Panc1 (cell line): ENCODE results near the gene NOS1. TPM values are rescaled to one million over a fixed set of nuclear protein-coding genes. Genes with fewer than 3 reads are reported as not detected.

ENCODE experiments used
- ATAC-seq: fragments of 200-7000 bp; cut with Tn5 transposase; 2 replicates; pipeline ENCODE4 v1.9.1; 2020; ENCODE audit warnings: mild to moderate bottlenecking, moderate library complexity
- BruUV-seq: library from RNA; stranded (reverse); fragments of 400-500 nt; replicated peaks from 2 replicates; lab custom pipeline; 2021; lab: Mats Ljungman, UMichigan
- CTCF ChIA-PET: fragments of 300-600 bp; sonication (Branson Sonifier 250); formaldehyde crosslinking; loops from one replicate; lab custom pipeline; 2022; ENCODE audit warnings: antibody characterized with exemption; lab: Charles Lee
- POLR2A ChIA-PET: fragments of 300-600 bp; sonication (Branson Sonifier 250); formaldehyde crosslinking; loops from one replicate; lab custom pipeline; 2022; ENCODE audit warnings: antibody characterized with exemption; lab: Charles Lee
- DNase-seq: peaks from one replicate; pipeline ENCODE4 v3.0.0-alpha.2; 2010; ENCODE audit warnings: low read depth, low spot score
- H3K27ac ChIP-seq: 2 replicates; pipeline ENCODE4 v1.5.1; 2011; ENCODE audit warnings: mild to moderate bottlenecking, low read length, inconsistent platforms
- H3K27me3 ChIP-seq: fragments of 200-500 bp; sonication (Bioruptor generic); 2 replicates; pipeline ENCODE4 v1.6.0; 2014; ENCODE audit warnings: low read length, inconsistent platforms; ENCODE audit not compliant: control insufficient read depth, insufficient read depth
- H3K36me3 ChIP-seq: fragments of 200-500 bp; sonication (Bioruptor generic); 2 replicates; pipeline ENCODE4 v1.5.1; 2014; ENCODE audit warnings: inconsistent platforms, mild to moderate bottlenecking, low read length, moderate library complexity; ENCODE audit not compliant: control insufficient read depth, insufficient read depth
- H3K4me1 ChIP-seq: 2 replicates; pipeline ENCODE4 v1.5.1; 2011; ENCODE audit warnings: inconsistent platforms, mild to moderate bottlenecking, low read length, moderate library complexity; ENCODE audit not compliant: control insufficient read depth, insufficient read depth
- H3K4me3 ChIP-seq, 2 experiments: 2 replicates each; pipeline ENCODE4 v1.5.1; 2011 to 2012; ENCODE audit warnings: low read depth in 2 of 2, low read length in 2 of 2, mild to moderate bottlenecking in 2 of 2, inconsistent platforms in 1 of 2, moderate library complexity in 1 of 2
- H3K9me3 ChIP-seq: fragments of 200-500 bp; sonication (Bioruptor generic); 2 replicates; pipeline ENCODE4 v1.5.1; 2014; ENCODE audit warnings: low read depth, mild to moderate bottlenecking, inconsistent platforms, low read length, moderate library complexity; ENCODE audit not compliant: control insufficient read depth, insufficient read depth
- POLR2AphosphoS5 ChIP-seq: IDR thresholded peaks from 2 replicates; pipeline ENCODE4 v1.6.1; 2012; ENCODE audit warnings: mild to moderate bottlenecking, low read depth, low read length, moderate library complexity
- REST ChIP-seq, 2 experiments: IDR thresholded peaks; 2 replicates each; pipeline ENCODE4 v1.6.1; 2011 to 2012; ENCODE audit warnings: low read depth in 2 of 2, control low read depth in 1 of 2, low read length in 1 of 2, mild to moderate bottlenecking in 1 of 2, moderate library complexity in 1 of 2; ENCODE audit not compliant: insufficient read depth in 1 of 2
- SIN3A ChIP-seq: IDR thresholded peaks from 2 replicates; pipeline ENCODE4 v1.6.1; 2012; ENCODE audit warnings: low read depth, mild to moderate bottlenecking, low read length, moderate library complexity, borderline replicate concordance; ENCODE audit not compliant: insufficient read depth
- TCF7L2 ChIP-seq: IDR thresholded peaks from 2 replicates; pipeline ENCODE4 v1.6.1; 2011; ENCODE audit warnings: mild to moderate bottlenecking, low read depth, low read length, inconsistent platforms
- in situ Hi-C: cut with HindIII; loops from 2 replicates; pipeline ENCODE4 v1.10.0; 2016; ENCODE audit warnings: low sequenced_read_pairs, low pct_unique_long_range_greater_than_20kb
- intact Hi-C: fragments of 100-400 bp; cut with micrococcal nuclease; formaldehyde crosslinking; loops from one replicate; pipeline ENCODE4 v1.10.0; 2022; ENCODE audit not compliant: unreplicated experiment
- total RNA-seq: library from RNA; stranded (reverse); gene quantifications from one replicate; pipeline ENCODE4 v1.2.1, GENCODE V29; 2021; ENCODE audit not compliant: unreplicated experiment
- TF ChIP-seq, protein P1 (sequence below): fragments of 450-650 bp; IDR thresholded peaks from 2 replicates; pipeline ENCODE4 v1.5.1; 2017; ENCODE audit warnings: mild to moderate bottlenecking

The NOS1 gene
- total RNA-seq, 1 experiment from 2014 or later, result 0.03 TPM

GRCh38 chr12:117209626-117210025 lies 151.8 kb downstream of the NOS1 start:
- H3K27ac ChIP-seq, result no peak overlapping the region
- no peak for ATAC-seq
- no peaks in the 10 kb centered on the region for H3K27me3 ChIP-seq
- no peaks in the 10 kb centered on the region for H3K9me3 ChIP-seq
- intact Hi-C loops, result loop anchor here (5.0 kb wide), 2 partner anchors 378 to 648 kb away; no protein-coding TSS in a partner anchor
- ChIA-PET CTCF (no interaction called here), POLR2A (no interaction called here)
- in situ Hi-C loops, result no loop called here
- H3K4me3 ChIP-seq, result no peak overlapping the region
- DNase-seq, result no peak
- H3K36me3 ChIP-seq, result no peaks in the 10 kb centered on the region
- BruUV-seq, result no TSS peak
- TF ChIP-seq REST (IDR thresholded peaks at IDR 0.05; ENCODE audit: insufficient read depth in 1 of 2, low read depth in 2 of 2, low read length in 1 of 2) (no peak), TCF7L2 (no peak), SIN3A (no peak), POLR2AphosphoS5 (no peak)
- TF ChIP-seq, protein P1, sequence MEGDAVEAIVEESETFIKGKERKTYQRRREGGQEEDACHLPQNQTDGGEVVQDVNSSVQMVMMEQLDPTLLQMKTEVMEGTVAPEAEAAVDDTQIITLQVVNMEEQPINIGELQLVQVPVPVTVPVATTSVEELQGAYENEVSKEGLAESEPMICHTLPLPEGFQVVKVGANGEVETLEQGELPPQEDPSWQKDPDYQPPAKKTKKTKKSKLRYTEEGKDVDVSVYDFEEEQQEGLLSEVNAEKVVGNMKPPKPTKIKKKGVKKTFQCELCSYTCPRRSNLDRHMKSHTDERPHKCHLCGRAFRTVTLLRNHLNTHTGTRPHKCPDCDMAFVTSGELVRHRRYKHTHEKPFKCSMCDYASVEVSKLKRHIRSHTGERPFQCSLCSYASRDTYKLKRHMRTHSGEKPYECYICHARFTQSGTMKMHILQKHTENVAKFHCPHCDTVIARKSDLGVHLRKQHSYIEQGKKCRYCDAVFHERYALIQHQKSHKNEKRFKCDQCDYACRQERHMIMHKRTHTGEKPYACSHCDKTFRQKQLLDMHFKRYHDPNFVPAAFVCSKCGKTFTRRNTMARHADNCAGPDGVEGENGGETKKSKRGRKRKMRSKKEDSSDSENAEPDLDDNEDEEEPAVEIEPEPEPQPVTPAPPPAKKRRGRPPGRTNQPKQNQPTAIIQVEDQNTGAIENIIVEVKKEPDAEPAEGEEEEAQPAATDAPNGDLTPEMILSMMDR, result no peak
- no peaks in the 10 kb centered on the region for H3K4me1 ChIP-seq

- Histone ChIP-seq H3K4me3 (no peak overlapping the region), H3K27me3 (no peaks in the 10 kb centered on the region), H3K4me1 (no peaks in the 10 kb centered on the region), H3K27ac (no peak overlapping the region), H3K9me3 (no peaks in the 10 kb centered on the region), H3K36me3 (no peaks in the 10 kb centered on the region)
- ATAC-seq, result no peak
- CTCF ChIA-PET, result interaction anchor here (0.6 to 0.7 kb wide), 2 partner anchors 115 to 648 kb away, joined by 3 read pairs; no protein-coding TSS in a partner anchor
- in situ Hi-C loops (no loop called here), intact Hi-C loops (no loop called here)
- DNase-seq, result no peak
- BruUV-seq, result no TSS peak
- POLR2A ChIA-PET, result no interaction called here
- TF ChIP-seq, protein P1, result no peak
- no peak for TF ChIP-seq TCF7L2
- TF ChIP-seq SIN3A, result no peak
- no peak for TF ChIP-seq REST (IDR thresholded peaks at IDR 0.05; ENCODE audit: insufficient read depth in 1 of 2, low read depth in 2 of 2, low read length in 1 of 2)
- TF ChIP-seq POLR2AphosphoS5, result no peak
These were observed 152.5 kb downstream of the NOS1 start for GRCh38 chr12:117208811-117209455.
